Colonic mucosa (tissue), 4 donors: Measurements from ENCODE around the gene TNNC1. TPM values are rescaled to one million over a fixed set of nuclear protein-coding genes. Genes with fewer than 3 reads are reported as not detected.
A peak's percentile ranks its signal among the peaks of the same experiment; 100 is the strongest.

ENCODE experiments used
- DNase-seq: peaks from one replicate; pipeline ENCODE4 v3.0.0-alpha.2; 2020
- H3K27ac ChIP-seq: fragments of 200-600 bp; one replicate; pipeline ENCODE4 v1.8.0; 2021
- H3K27me3 ChIP-seq: fragments of 200-600 bp; one replicate; pipeline ENCODE4 v1.8.0; 2021
- H3K36me3 ChIP-seq: fragments of 200-600 bp; one replicate; pipeline ENCODE4 v1.8.0; 2021
- H3K4me1 ChIP-seq: fragments of 200-600 bp; one replicate; pipeline ENCODE4 v1.8.0; 2021; ENCODE audit warnings: mild to moderate bottlenecking
- H3K4me3 ChIP-seq: fragments of 200-600 bp; one replicate; pipeline ENCODE4 v1.8.0; 2021
- H3K9ac ChIP-seq, 2 donors: one replicate each; pipeline ENCODE4 v1.7.0; 2013; ENCODE audit warnings: control low read depth in 2 of 2, low read depth in 2 of 2, low read length in 2 of 2
- H3K9me3 ChIP-seq: fragments of 200-600 bp; one replicate; pipeline ENCODE4 v1.8.0; 2021
- CTCF ChIP-seq: fragments of 200-600 bp; IDR thresholded peaks from one replicate; pipeline ENCODE4 v1.8.0; 2022; ENCODE audit warnings: antibody characterized with exemption, mild to moderate bottlenecking
- intact Hi-C: fragments of 100-400 bp; cut with DNase I; formaldehyde crosslinking; loops from one replicate; pipeline ENCODE4 v1.14.1; 2022
- total RNA-seq, 2 donors: library from RNA; stranded (reverse); fragmentation: NEBNext Ultra II Directional in 1 of 2; extraction: Animal tissue kit (Norgen Biotek cat#: 25700) in 1 of 2; gene quantifications; one replicate each; pipeline ENCODE4 v1.2.1, GENCODE V29; 2021
- donor health status: healthy.
- donor health status: DM: no; HTN: no; CAD: no.
- donor health status: DM: no; HTN: no; CAD: no.

TNNC1 gene
- total RNA-seq, 2 donors from 2014 or later, result 1.1 to 1.5 TPM

- Histone ChIP-seq H3K27ac (no peak overlapping the region), H3K4me1 (no peaks in the 10 kb centered on the region), H3K9me3 (no peaks in the 10 kb centered on the region), H3K36me3 (no peaks in the 10 kb centered on the region), H3K4me3 (no peak overlapping the region), H3K27me3 (no peaks in the 10 kb centered on the region), H3K9ac (no peak overlapping the region)
- TF ChIP-seq CTCF, result no peak
- no peak for DNase-seq
- intact Hi-C loops, result no loop called here
Observed at GRCh38 chr3:52422669-52423068, 31.2 kb downstream of the TNNC1 start.

- no peaks in the 10 kb centered on the region for H3K4me1 ChIP-seq
- no peaks in the 10 kb centered on the region for H3K9me3 ChIP-seq
- H3K4me3 ChIP-seq, result no peak overlapping the region
- DNase-seq, result no peak
- H3K27me3 ChIP-seq, result no peaks in the 10 kb centered on the region
- no peak overlapping the region for H3K9ac ChIP-seq
- no peak for TF ChIP-seq CTCF
- intact Hi-C loops, result no loop called here
- H3K36me3 ChIP-seq, result no peaks in the 10 kb centered on the region
- H3K27ac ChIP-seq, result no peak overlapping the region
Observed at GRCh38 chr3:52420388-52420787, 33.5 kb downstream of the TNNC1 start.

DNA sequence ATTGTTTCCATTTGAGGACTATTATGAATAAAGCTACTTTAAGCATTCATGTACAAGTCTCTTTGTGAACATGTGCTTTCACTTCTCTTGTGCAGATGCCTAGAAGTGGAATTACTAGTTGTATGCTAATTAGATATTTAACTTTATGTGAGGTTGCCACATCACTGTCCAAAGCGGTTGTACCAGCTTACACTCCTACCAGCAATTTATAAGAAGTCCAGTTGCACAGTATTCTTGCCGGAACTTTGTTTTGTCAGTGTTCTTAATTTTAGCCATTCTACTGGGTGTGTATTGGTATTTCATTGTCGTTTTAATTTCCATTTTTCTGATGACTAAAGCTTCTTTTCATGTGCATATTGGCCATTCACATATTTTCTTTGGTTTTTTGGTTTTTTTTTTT, 38.0 kb downstream of the TNNC1 start:
- Histone ChIP-seq H3K9me3 (no peaks in the 10 kb centered on the region), H3K27ac (no peak overlapping the region), H3K4me1 (peaks cover 5% of the 10 kb centered on the region), H3K9ac (no peak overlapping the region), H3K36me3 (no peaks in the 10 kb centered on the region), H3K4me3 (no peak overlapping the region), H3K27me3 (no peaks in the 10 kb centered on the region)
- no peak for TF ChIP-seq CTCF
- DNase-seq, result no peak
- intact Hi-C loops, result no loop called here

DNA sequence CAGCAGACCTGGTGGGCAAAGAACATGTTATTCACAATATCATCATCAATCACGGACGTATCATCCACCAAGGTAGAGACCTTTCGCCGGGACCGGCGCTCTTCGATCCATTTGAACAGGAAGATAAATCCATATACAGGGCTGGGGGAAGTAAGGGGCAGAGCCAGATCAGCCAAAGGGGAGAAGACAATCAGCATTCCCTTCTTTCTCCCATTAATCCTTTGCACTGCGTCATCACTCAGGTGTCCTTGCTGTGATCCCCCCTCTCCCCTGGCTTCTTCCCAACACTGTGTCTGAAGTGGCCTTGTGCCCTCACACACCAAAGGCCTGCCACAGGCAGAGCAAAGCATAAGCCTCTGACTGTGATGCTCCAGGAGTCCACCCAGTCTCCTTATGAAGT, 45.4 kb downstream of the TNNC1 start:
- H3K4me1 ChIP-seq, result peaks cover 12% of the 10 kb centered on the region
- peaks cover 13% of the 10 kb centered on the region for H3K36me3 ChIP-seq
- intact Hi-C loops, result no loop called here
- H3K27me3 ChIP-seq, result no peaks in the 10 kb centered on the region
- no peak for TF ChIP-seq CTCF
- DNase-seq, result no peak
- H3K9ac ChIP-seq, result peak overlapping the region in 1 of 2 donors; percentile 94
- no peaks in the 10 kb centered on the region for H3K9me3 ChIP-seq
- peak overlapping the region; percentile 89 for H3K4me3 ChIP-seq
- H3K27ac ChIP-seq, result no peak overlapping the region

DNA sequence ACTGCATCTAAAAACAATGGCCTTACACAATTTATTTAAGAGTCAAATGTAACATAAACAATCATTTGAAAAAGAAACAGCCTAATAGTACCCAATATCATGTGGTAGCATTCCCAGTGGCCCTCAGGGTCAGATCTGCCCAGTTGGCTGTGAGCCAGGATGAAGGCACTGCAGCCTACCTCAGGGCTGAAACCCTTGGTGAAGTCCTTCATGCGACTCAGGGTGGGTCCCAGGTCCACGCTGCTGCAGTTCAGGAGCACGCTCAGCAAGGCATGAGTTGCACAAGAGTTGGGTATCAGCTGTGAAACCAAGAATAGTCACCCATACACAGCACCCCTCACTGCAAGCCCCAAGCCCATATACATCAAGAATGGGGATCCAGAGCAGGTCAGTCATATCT, 46.1 kb downstream of the TNNC1 start:
- Histone ChIP-seq H3K4me1 (peaks cover 12% of the 10 kb centered on the region), H3K4me3 (no peak overlapping the region), H3K27ac (no peak overlapping the region), H3K9ac (no peak overlapping the region), H3K9me3 (no peaks in the 10 kb centered on the region), H3K36me3 (peaks cover 20% of the 10 kb centered on the region), H3K27me3 (no peaks in the 10 kb centered on the region)
- intact Hi-C loops, result no loop called here
- DNase-seq, result no peak
- TF ChIP-seq CTCF, result no peak
